NCI-H187 treated with DMSO at 0.1 percent for 48 hours (cell line): ENCODE data around the gene CMSS1.
"Not testable (repeated sequence)": the region's sequence is repeated elsewhere in the genome, so short reads cannot be mapped to it uniquely, and the experiment has no call there.

Experiments used
- DNase-seq: peaks from one replicate; lab custom pipeline; 2025; lab: John Stamatoyannopoulos, UW

Gene CMSS1

GRCh38 chr3:100184948-100185570 is 367.4 kb downstream of the CMSS1 start:
- no peak for DNase-seq

GRCh38 chr3:100185847-100186246 is 368.2 kb downstream of the CMSS1 start:
- no peak for DNase-seq

GRCh38 chr3:100189444-100189964 is 371.8 kb downstream of the CMSS1 start:
- no peak for DNase-seq

- no peak for DNase-seq
Observed at GRCh38 chr3:100195375-100195774, 377.7 kb downstream of the CMSS1 start.

GRCh38 chr3:100197876-100198275 is 380.2 kb downstream of the CMSS1 start:
- DNase-seq, result no peak

GRCh38 chr3:100198579-100199269 is 381.1 kb downstream of the CMSS1 start:
- no peak for DNase-seq

GRCh38 chr3:100205171-100205570 is 387.5 kb downstream of the CMSS1 start:
- no peak for DNase-seq

- no peak for DNase-seq
Observed at GRCh38 chr3:100206687-100207086, 389.0 kb downstream of the CMSS1 start.

- DNase-seq, result no peak
Observed at GRCh38 chr3:100207886-100208285, 390.2 kb downstream of the CMSS1 start.

GRCh38 chr3:100209169-100209568 is 391.5 kb downstream of the CMSS1 start:
- no peak for DNase-seq

- DNase-seq, result no peak
Observed at GRCh38 chr3:100209948-100210771, 392.5 kb downstream of the CMSS1 start.

GRCh38 chr3:100210772-100211135 is 393.1 kb downstream of the CMSS1 start:
- DNase-seq, result no peak

- DNase-seq, result no peak
Observed at GRCh38 chr3:100213891-100214573, 396.4 kb downstream of the CMSS1 start.

- DNase-seq, result no peak
Observed at GRCh38 chr3:100214574-100214964, 396.9 kb downstream of the CMSS1 start.

- no peak for DNase-seq
Observed at GRCh38 chr3:100216713-100217112, 399.1 kb downstream of the CMSS1 start.

- no peak for DNase-seq
Observed at GRCh38 chr3:100221159-100221558, 403.5 kb downstream of the CMSS1 start.

GRCh38 chr3:100225193-100225592 is 407.5 kb downstream of the CMSS1 start:
- no peak for DNase-seq

GRCh38 chr3:100225883-100226282 is 408.2 kb downstream of the CMSS1 start:
- no peak for DNase-seq

- DNase-seq, result no peak
Observed at GRCh38 chr3:100226712-100227429, 409.2 kb downstream of the CMSS1 start.

GRCh38 chr3:100227511-100227921 is 409.9 kb downstream of the CMSS1 start:
- no peak for DNase-seq

GRCh38 chr3:100228247-100228646 is 410.6 kb downstream of the CMSS1 start:
- DNase-seq, result no peak

- DNase-seq, result not testable (repeated sequence)
Observed at GRCh38 chr3:100229188-100229587, 411.5 kb downstream of the CMSS1 start.
